Activated T-cell treated with anti-CD3 and anti-CD28 coated beads, Interleukin-2, amount 50 U/mL, for 4 hours (primary cell): Measurements from ENCODE around the gene GRID1. TPM values are rescaled to one million over a fixed set of nuclear protein-coding genes. Genes with fewer than 3 reads are reported as not detected.

Experiments
- ATAC-seq, 2 donors: fragments of 200-7000 bp; cut with Tn5 transposase; one replicate each; pipeline ENCODE4 v1.10.0; 2021
- DNase-seq: peaks from one replicate; pipeline ENCODE4 v3.0.0-alpha.2; 2020
- H3K27me3 Mint-ChIP-seq: one replicate; pipeline ENCODE4 v1.8.0; 2021; ENCODE audit warnings: low read depth, mixed read lengths
- H3K36me3 Mint-ChIP-seq: one replicate; pipeline ENCODE4 v1.8.0; 2022; ENCODE audit warnings: mixed read lengths; ENCODE audit not compliant: insufficient read depth
- H3K4me1 Mint-ChIP-seq: one replicate; pipeline ENCODE4 v1.8.0; 2021; ENCODE audit warnings: low read depth, mixed read lengths
- H3K4me3 Mint-ChIP-seq: one replicate; pipeline ENCODE4 v1.8.0; 2021; ENCODE audit warnings: mild to moderate bottlenecking, moderate library complexity, mixed read lengths
- H3K9me3 Mint-ChIP-seq: one replicate; pipeline ENCODE4 v1.8.0; 2021; ENCODE audit warnings: mixed read lengths
- total RNA-seq, 3 donors: library from RNA; stranded (reverse); gene quantifications; one replicate each; pipeline ENCODE4 v1.2.1, GENCODE V29; 2021

Gene GRID1
- total RNA-seq, 3 donors from 2014 or later: not detected

DNA sequence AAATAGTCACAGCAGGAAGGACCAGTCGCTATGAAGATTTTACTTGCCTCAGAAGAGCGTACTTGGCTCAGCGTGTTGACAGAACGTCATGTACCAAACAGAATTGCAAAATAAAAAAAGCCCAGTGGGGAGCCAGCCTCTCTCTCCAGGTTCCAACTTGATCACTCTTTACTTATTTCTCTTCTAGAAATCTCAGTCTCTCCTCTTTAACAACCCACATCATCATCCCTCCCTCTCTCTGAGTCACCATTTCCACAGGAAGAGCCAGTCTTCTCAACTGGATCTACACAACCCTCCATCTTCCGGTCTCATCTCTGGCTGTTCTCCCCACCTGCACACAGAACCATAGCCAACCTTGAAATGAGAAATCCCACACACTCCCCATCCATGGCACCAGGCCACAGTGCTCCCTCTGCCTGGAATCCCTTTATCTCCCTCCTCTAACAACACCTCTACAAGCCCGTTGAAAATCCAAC, 718.3 kb downstream of the GRID1 start:
- Mint-ChIP-seq H3K27me3 (no peaks in the 10 kb centered on the region), H3K4me3 (no peak overlapping the region), H3K4me1 (no peaks in the 10 kb centered on the region), H3K9me3 (no peaks in the 10 kb centered on the region), H3K36me3 (no peaks in the 10 kb centered on the region)
- no peak for ATAC-seq
- DNase-seq: no peak

DNA sequence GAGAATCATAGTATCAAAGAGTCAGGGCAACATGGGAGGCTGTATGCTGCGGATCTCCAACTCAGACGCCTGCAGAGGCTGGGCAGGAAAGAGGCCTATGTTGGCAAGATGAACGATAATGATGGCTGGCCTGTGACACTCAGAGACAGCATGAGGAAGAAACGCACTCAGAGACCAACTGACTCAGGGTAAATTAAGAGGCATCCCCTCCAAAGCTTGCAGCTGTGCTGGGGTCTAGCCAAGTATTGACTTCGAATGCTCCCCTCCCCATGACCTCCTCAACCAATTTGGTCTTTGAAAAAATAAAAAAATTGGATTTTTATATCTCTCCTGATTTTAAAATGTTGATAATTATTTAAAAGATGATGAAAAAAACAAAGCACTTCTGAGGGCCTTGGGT, 718.9 kb downstream of the GRID1 start:
- Mint-ChIP-seq H3K36me3 (no peaks in the 10 kb centered on the region), H3K9me3 (no peaks in the 10 kb centered on the region), H3K4me1 (no peaks in the 10 kb centered on the region), H3K27me3 (no peaks in the 10 kb centered on the region), H3K4me3 (no peak overlapping the region)
- ATAC-seq (no peak), DNase-seq (no peak)

DNA sequence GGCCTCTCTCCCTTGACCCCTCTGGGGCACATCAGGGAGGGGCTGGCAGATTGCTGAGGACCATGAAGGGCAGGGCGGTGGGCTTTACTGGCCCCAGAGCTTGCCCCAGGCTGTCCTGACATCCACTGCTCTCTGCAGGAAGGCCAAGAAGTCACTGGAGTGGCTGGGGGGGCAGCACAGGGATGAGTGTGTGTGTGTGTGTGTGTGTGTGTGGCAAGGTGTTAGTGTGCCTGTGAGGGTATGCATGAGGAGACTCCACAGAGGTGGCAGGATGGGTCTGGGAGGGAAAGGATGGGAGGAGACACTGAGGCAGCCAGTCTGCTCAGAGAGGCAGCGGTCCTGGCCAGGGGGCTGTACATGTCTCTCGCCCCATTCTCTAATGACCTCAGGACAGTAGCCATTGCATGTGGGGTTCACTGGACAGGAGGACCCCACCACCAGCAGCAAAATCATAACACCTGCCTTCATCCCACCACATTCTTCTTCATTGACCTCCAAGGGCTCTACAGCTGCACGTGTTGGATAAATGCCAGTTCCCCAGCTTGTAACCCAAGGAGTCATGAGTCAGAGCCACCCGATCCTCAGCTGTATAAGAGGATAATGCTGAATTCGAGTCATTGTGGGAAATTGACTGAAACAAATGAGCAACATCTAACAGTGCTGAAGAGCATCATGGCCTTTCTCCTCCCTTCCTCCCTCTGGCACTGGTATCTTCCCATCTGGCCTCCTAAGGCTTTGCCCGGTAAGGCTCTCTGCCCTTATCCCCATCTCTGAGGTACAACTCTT, 720.5 kb downstream of the GRID1 start:
- ATAC-seq (no peak), DNase-seq (no peak)
- H3K9me3 Mint-ChIP-seq: no peaks in the 10 kb centered on the region
- no peaks in the 10 kb centered on the region for H3K4me1 Mint-ChIP-seq
- no peak overlapping the region for H3K4me3 Mint-ChIP-seq
- H3K27me3 Mint-ChIP-seq: no peaks in the 10 kb centered on the region
- H3K36me3 Mint-ChIP-seq: no peaks in the 10 kb centered on the region

DNA sequence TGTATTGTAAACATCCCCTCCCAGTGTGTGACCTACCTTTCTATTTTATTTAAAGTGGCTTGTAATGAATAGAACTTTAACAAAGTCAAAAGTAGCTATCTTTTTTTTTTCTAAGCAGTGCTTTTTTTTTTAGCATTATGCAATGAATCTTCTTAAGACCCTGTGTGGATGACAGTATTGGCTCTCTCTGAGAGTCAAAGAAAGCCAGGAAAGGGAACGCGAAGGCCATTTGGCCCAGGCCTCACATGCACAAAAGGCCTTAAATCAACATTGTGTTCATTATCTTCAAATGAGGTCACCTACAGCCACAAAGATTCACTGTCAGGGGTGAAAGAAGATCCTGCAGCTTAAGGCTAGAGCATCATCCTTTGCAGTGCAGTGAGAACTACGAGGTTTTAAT, 721.5 kb downstream of the GRID1 start:
- Mint-ChIP-seq H3K36me3 (no peaks in the 10 kb centered on the region), H3K27me3 (no peaks in the 10 kb centered on the region), H3K9me3 (no peaks in the 10 kb centered on the region), H3K4me3 (no peak overlapping the region), H3K4me1 (no peaks in the 10 kb centered on the region)
- DNase-seq (no peak), ATAC-seq (no peak)

DNA sequence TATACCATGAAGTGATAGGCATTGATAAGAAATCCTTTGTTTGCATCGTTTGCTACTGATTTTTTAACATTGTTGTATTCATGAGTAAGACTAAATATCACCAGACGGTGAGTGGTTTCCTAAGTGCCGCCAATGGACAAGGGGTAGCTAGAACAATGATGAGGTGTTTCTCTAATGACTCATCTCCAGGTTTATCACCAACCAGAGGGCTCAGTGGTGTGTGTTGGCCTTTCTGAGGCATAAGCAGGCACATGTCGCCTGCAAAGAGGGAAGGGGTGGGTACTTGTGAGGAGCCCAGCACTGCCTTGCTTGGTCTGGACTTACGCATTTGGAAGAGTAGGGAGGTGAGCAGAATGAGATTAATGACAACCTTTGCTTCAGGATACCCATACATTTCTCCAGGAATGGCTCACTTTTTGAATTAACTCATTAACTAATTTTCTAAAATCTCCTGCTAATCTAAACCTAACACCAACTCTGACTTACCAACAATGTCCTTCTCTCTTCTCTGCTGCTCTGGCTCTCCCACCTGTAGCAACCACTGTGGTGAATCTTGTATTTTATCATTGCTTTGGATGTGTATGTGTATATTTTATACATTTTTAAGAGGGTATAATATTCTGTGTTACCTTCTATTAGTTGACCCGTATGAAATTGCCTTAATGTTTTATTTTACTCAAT, 722.6 kb downstream of the GRID1 start:
- no peak for DNase-seq
- Mint-ChIP-seq H3K27me3 (no peaks in the 10 kb centered on the region), H3K4me3 (no peak overlapping the region), H3K9me3 (no peaks in the 10 kb centered on the region), H3K36me3 (no peaks in the 10 kb centered on the region), H3K4me1 (no peaks in the 10 kb centered on the region)
- no peak for ATAC-seq

DNA sequence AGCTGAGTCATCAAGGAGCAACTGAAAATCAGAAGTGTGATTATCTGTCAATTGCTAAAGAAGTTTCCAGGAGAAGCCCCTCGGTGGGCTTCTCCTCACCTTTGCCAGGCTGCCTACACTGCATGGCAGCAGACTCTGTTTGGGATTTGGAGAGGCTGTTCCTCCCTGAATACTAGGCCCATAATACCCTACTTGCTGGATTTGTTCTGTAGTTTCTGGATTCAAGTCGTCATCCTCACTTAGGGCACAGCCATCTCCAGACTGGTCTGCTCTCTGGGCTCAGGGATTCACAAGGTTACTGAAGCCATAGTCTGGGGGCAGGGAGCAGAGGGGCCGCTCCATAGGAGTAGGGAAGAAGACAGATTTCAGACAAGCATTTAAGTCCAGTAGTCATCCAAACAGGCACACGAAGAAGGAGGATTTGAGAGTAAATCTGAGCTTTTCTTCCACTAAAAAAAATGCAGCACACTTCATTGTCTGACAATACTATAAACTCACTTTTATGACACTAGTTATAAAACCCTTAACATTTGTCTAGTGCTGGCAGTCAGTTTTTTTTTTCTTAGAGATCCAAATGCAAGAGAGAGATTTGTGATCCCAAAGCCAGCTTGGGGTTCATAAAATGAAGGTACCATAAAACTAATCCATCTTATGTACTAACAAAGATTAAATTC, 723.3 kb downstream of the GRID1 start:
- no peaks in the 10 kb centered on the region for H3K4me1 Mint-ChIP-seq

DNA sequence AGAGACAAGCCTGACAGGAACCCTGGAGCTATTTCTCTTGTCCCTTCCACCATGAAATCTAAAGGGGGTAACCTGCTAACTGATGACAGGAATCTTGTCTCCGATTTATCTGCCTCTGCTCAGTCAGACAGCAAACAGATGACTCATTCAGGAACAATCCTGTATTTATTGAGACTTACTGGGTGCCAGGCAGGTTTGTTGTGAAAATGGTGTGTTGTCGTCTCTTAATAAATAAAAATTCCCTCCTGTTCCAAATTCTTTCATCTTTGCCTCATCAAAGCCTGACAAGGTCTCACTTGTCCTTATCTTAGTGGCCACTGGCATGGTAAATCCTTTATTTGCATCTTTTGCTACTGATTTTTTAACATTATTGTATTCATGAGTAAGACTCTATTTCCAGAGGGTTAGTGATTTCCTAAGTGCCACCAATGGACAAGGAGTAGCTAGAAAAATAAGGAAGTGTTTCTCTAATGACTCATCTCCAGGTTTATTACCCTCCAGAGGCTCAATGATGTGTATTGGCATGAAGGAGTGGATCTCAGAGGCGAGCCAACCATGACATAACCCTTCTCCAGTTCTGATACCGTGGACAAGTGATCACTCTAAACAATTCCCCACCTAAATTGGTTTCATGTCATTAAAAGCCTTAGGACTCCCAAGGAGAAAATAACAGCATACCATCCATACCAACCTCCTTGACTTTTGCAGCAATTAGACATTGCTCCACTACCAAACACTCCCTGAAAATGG, 724.0 kb downstream of the GRID1 start:
- H3K27me3 Mint-ChIP-seq: no peaks in the 10 kb centered on the region
- no peak overlapping the region for H3K4me3 Mint-ChIP-seq
- H3K4me1 Mint-ChIP-seq: no peaks in the 10 kb centered on the region
- no peaks in the 10 kb centered on the region for H3K36me3 Mint-ChIP-seq
- no peak for DNase-seq
- no peak for ATAC-seq
- H3K9me3 Mint-ChIP-seq: no peaks in the 10 kb centered on the region

More for the DNA sequence above, 723.3 kb downstream of the GRID1 start:
- Mint-ChIP-seq H3K36me3 (no peaks in the 10 kb centered on the region), H3K4me3 (no peak overlapping the region), H3K27me3 (no peaks in the 10 kb centered on the region), H3K9me3 (no peaks in the 10 kb centered on the region)
- no peak for DNase-seq
- no peak for ATAC-seq

DNA sequence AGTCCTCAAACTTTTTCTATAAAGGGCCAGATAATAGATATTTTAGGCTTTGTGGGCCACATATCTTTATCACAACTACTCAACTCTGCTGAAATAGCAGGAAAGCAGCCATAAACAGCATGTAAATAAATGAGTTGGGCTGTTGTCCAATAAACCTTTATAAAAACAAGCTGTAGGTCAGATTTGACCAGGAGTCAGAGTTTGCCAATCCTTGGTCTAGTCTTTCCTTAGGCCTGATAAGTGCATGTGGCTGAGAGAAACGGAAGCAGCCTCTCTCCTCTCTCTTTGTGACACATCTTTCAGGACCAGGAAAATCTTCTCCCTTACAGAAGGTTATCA, 724.5 kb downstream of the GRID1 start:
- no peak for ATAC-seq
- Mint-ChIP-seq H3K27me3 (no peaks in the 10 kb centered on the region), H3K4me1 (no peaks in the 10 kb centered on the region), H3K9me3 (no peaks in the 10 kb centered on the region), H3K36me3 (no peaks in the 10 kb centered on the region), H3K4me3 (no peak overlapping the region)
- no peak for DNase-seq

DNA sequence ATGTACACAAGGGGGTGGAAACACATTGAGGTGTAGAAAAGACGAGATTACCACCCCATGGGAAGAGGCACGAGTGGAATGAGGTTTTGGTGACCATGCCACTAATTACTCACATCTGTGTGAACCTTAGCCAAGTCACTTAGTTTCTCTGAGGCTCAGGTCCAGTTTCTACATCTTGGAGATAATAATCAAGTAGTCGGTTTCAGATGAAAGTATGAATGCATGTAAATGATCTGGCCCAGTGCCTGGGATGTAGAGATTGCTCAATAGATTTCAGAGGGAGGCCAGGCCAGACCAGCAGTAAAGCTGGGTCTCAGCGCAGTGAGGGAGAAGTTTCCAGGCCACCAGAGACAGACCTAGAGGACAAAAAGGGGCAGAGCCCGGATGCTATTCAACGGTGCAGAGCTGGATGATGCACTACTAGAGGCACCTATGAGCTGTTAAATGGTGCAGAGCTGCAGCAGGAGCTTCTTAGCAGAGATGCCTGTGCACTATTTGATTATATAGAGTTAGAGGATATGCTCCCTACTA, 725.1 kb downstream of the GRID1 start:
- Mint-ChIP-seq H3K27me3 (no peaks in the 10 kb centered on the region), H3K9me3 (no peaks in the 10 kb centered on the region), H3K36me3 (no peaks in the 10 kb centered on the region), H3K4me3 (no peak overlapping the region), H3K4me1 (no peaks in the 10 kb centered on the region)
- no peak for ATAC-seq
- DNase-seq: no peak

DNA sequence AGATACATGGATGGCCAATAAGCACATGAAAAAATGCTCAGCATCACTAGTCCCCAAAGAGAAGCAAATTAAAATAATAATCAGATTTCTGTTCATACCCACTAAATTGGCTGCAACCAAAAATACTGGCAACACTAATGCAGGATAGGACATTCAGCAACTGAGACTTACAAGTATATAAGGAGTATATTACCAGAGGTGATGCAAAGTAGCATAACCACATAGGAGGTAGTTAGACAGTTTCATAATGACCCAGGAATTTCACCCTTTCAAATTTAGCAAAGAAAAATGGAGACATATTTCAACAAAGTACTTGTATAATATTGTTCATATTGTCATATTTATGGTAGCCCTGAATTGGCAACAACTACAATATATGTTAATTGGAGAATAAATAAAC, 727.8 kb downstream of the GRID1 start:
- ATAC-seq (no peak), DNase-seq (no peak)
- Mint-ChIP-seq H3K27me3 (no peaks in the 10 kb centered on the region), H3K36me3 (no peaks in the 10 kb centered on the region), H3K4me3 (no peak overlapping the region), H3K4me1 (peaks cover 11% of the 10 kb centered on the region), H3K9me3 (no peaks in the 10 kb centered on the region)

DNA sequence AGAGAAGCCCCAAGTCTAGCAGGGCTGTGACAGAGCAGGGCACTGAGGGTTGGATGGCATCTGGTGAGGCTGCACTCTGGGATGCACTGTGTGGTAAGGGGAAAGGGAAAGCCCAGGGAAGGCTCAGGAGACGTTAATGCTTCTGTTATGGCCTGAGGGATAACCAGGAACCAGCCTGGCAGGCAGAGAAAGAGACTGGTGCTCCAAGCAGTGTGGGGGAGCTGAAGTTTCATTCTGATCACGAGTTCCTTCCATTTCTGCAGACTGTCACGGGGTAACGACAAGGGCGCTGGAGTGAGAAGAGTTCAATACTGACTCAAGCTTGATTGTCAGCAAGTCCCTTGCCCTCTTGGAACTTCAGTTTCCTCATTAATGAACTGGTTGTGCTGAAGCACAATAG, 730.9 kb downstream of the GRID1 start:
- no peaks in the 10 kb centered on the region for H3K36me3 Mint-ChIP-seq
- no peak for ATAC-seq
- DNase-seq: no peak
- H3K4me3 Mint-ChIP-seq: no peak overlapping the region
- H3K27me3 Mint-ChIP-seq: peaks cover 4% of the 10 kb centered on the region
- peaks cover 11% of the 10 kb centered on the region for H3K4me1 Mint-ChIP-seq
- H3K9me3 Mint-ChIP-seq: no peaks in the 10 kb centered on the region

DNA sequence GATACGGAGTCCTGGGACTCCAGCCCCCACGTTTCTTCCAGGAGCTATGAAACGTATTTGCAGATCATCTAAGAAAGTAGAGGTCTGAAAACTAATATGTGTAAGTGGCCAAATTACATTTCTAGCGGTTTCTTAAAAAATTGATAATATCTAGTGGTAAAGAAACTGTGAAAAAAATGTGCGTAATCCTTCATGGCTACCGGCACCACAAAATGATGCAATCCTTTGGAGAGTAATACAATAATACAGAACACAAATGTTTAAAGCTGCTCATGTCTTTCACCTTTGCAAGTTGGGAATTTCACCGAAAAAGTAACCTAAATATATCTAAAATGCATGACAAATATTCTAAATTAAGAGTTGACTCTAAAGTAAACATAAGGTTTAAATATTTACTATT, 742.1 kb downstream of the GRID1 start:
- no peaks in the 10 kb centered on the region for H3K27me3 Mint-ChIP-seq
- H3K36me3 Mint-ChIP-seq: no peaks in the 10 kb centered on the region
- no peaks in the 10 kb centered on the region for H3K9me3 Mint-ChIP-seq
- no peak for DNase-seq
- no peaks in the 10 kb centered on the region for H3K4me1 Mint-ChIP-seq
- no peak overlapping the region for H3K4me3 Mint-ChIP-seq
- no peak for ATAC-seq

DNA sequence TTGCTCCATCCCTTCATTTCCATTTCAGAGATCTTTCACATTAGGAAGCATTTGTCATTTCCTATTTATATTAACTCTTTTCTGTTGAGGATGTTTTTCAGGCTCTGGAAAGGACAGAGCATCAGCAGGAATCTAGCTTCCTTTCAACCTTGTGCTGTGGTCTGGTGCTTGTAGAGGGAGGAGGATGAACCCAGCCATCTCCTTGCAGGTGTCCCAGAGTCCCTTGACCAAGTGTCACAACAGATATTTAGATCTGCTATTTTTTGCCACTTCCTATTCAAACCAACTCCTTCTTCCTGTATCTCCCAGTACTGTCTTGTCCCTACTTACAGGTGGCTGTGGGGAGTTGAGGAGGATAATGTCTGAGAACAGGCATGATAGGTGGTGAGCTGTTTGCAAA, 742.8 kb downstream of the GRID1 start:
- no peak for ATAC-seq

DNA sequence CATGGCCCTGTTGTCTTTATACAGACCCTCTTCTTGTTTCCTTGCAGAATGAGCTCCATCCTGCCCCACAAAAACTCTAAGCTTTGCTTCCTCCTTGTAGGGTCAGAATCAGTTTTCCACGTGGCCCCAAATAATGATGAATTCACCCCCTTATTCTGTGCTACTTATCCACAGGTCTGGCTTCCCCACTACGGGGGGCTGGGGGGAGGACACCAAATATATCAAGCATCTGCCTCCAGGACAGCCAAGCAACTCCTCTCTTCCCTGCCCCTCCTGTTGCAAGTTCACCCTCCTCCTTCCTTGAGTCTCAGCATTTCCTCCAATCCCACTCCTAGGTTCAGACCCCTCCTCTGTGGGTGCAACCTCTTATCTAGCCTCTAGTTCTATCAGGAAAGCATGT, 743.3 kb downstream of the GRID1 start:
- Mint-ChIP-seq H3K36me3 (no peaks in the 10 kb centered on the region), H3K27me3 (no peaks in the 10 kb centered on the region), H3K9me3 (no peaks in the 10 kb centered on the region), H3K4me1 (no peaks in the 10 kb centered on the region), H3K4me3 (no peak overlapping the region)
- ATAC-seq (no peak), DNase-seq (no peak)

More for the DNA sequence above, 742.8 kb downstream of the GRID1 start:
- Mint-ChIP-seq H3K27me3 (no peaks in the 10 kb centered on the region), H3K4me1 (no peaks in the 10 kb centered on the region), H3K36me3 (no peaks in the 10 kb centered on the region), H3K4me3 (no peak overlapping the region), H3K9me3 (no peaks in the 10 kb centered on the region)
- DNase-seq: no peak
